ENCODE data around the gene TSPAN16. TPM values are rescaled to one million over a fixed set of nuclear protein-coding genes. Genes with fewer than 3 reads are reported as not detected.
"Not testable (repeated sequence)": the region's sequence is repeated elsewhere in the genome, so short reads cannot be mapped to it uniquely, and the experiment has no call there.

Gene TSPAN16
- total RNA-seq, 2 donors from 2014 or later, result 4.2 TPM; not detected in 1

DNA sequence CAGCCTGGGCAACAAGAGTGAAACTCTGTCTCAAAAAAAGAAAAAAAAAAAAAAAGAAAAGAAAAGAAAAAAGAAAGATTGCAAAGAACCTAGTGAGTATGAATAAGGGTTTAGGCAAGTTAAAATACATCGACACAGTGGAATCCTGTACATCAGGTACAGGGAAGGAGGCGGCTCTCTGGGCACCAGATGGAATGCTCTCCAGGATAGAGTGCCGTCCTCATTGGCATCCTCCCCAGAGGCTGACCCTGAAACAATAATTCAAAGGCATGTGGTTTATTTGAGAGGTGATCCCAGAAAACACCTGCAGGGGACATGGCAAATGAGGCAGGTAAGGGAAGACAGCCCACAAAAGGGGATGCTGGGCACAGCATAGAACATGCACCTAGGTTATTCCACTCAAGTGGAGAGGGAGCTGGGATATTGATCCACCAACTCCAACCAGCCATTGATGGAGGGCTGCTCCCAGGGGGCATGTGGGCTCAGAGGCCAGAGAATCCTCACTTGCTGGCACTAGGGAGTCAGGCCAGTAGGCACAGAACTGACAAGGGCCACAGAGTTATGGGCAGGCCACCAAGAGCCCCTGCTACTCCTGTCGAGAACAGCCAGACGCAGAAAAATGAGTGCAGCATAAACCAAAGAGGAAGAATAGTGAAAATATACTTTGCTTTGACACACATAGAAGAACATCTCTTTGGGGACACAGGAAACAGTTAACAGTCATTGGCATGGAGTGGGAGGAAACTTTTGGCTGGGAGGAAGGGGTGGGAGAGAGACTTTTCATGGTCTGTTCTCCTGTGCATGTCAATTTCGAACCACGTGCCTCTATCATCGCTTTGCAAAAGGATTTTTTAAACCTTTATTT is 4.2 kb downstream of the TSPAN16 start:
- no peak for DNase-seq (ENCODE audit: low spot score)
- intact Hi-C loops (cut with DNase I), result loop anchor here (10.0 kb wide), 1 partner anchor 285 kb away; no protein-coding TSS in a partner anchor
- Histone ChIP-seq H3K27ac (no peak overlapping the region), H3K9me3 (no peaks in the 10 kb centered on the region), H3K36me3 (no peaks in the 10 kb centered on the region), H3K27me3 (replicated peaks; ENCODE audit: insufficient read depth) (no peaks in the 10 kb centered on the region), H3K4me3 (no peak overlapping the region), H3K4me1 (replicated peaks) (no peaks in the 10 kb centered on the region)
- WGBS, result 66% methylated on average over 8 of the region's 8 CpGs
- TF ChIP-seq POLR2A (IDR thresholded peaks at IDR 0.05) (no peak), POLR2AphosphoS5 (IDR thresholded peaks at IDR 0.05) (no peak)
- TF ChIP-seq, protein P1, sequence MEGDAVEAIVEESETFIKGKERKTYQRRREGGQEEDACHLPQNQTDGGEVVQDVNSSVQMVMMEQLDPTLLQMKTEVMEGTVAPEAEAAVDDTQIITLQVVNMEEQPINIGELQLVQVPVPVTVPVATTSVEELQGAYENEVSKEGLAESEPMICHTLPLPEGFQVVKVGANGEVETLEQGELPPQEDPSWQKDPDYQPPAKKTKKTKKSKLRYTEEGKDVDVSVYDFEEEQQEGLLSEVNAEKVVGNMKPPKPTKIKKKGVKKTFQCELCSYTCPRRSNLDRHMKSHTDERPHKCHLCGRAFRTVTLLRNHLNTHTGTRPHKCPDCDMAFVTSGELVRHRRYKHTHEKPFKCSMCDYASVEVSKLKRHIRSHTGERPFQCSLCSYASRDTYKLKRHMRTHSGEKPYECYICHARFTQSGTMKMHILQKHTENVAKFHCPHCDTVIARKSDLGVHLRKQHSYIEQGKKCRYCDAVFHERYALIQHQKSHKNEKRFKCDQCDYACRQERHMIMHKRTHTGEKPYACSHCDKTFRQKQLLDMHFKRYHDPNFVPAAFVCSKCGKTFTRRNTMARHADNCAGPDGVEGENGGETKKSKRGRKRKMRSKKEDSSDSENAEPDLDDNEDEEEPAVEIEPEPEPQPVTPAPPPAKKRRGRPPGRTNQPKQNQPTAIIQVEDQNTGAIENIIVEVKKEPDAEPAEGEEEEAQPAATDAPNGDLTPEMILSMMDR (IDR thresholded peaks at IDR 0.05), result no peak

GRCh38 chr19:11300811-11301120 is 4.8 kb downstream of the TSPAN16 start:
- no peak overlapping the region for H3K27ac ChIP-seq
- H3K9me3 ChIP-seq, result no peaks in the 10 kb centered on the region
- no peaks in the 10 kb centered on the region for H3K36me3 ChIP-seq
- DNase-seq (ENCODE audit: low spot score), result no peak
- H3K27me3 ChIP-seq (replicated peaks; ENCODE audit: insufficient read depth), result no peaks in the 10 kb centered on the region
- H3K4me3 ChIP-seq, result no peak overlapping the region
- 92% methylated on average over 11 of the region's 11 CpGs for WGBS
- TF ChIP-seq POLR2AphosphoS5 (IDR thresholded peaks at IDR 0.05) (no peak), POLR2A (IDR thresholded peaks at IDR 0.05) (no peak)
- TF ChIP-seq, protein P1 (IDR thresholded peaks at IDR 0.05), result no peak
- intact Hi-C loops (cut with DNase I), result no loop called here
- no peaks in the 10 kb centered on the region for H3K4me1 ChIP-seq (replicated peaks)

DNA sequence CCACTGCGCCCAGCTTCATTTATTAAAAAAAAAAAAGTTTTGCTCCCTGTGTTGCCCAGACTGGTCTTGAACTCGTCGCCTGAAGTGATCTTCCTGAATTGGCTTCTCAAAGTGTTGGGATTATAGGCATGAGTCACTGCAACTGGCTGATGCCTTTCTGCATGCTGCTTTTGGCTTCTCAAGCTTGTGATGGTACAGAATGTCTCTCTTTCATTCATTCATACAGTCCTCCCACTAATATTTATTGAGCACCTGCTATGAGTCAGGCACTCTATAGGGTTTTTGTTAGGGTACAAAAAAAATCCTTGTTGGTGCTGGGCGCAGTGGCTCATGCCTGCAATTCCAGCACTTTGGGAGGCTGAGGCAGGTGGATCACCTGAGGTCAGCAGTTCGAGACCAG is 9.0 kb downstream of the TSPAN16 start:
- WGBS, result 90% methylated on average over 5 of the region's 5 CpGs
- Histone ChIP-seq H3K4me3 (no peak overlapping the region), H3K27me3 (replicated peaks; ENCODE audit: insufficient read depth) (no peaks in the 10 kb centered on the region), H3K36me3 (no peaks in the 10 kb centered on the region), H3K27ac (no peak overlapping the region), H3K9me3 (no peaks in the 10 kb centered on the region), H3K4me1 (replicated peaks) (no peaks in the 10 kb centered on the region)
- intact Hi-C loops (cut with DNase I), result no loop called here
- DNase-seq (ENCODE audit: low spot score), result no peak
- TF ChIP-seq, protein P1 (IDR thresholded peaks at IDR 0.05), result no peak
- TF ChIP-seq POLR2A (IDR thresholded peaks at IDR 0.05), result no peak
- TF ChIP-seq POLR2AphosphoS5 (IDR thresholded peaks at IDR 0.05), result no peak

DNA sequence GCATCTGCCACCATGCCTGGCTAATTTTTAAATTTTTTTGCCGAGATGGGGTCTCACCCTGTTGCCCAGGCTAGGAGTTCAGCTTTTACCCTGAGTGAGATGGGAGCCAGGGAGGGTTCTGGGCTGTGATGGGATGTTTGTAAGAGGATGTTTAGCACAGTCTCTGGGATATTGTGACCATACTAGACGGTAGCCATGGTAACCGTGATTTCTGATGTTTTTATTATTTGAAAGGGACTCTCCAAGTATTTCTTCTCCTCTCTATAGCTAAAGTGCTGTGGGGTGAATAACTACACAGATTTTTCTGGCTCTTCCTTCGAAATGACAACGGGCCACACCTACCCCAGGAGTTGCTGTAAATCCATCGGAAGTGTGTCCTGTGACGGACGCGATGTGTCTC is 10.4 kb downstream of the TSPAN16 start:
- Histone ChIP-seq H3K36me3 (no peaks in the 10 kb centered on the region), H3K27ac (no peak overlapping the region), H3K27me3 (replicated peaks; ENCODE audit: insufficient read depth) (no peaks in the 10 kb centered on the region), H3K9me3 (no peaks in the 10 kb centered on the region), H3K4me3 (no peak overlapping the region), H3K4me1 (replicated peaks) (no peaks in the 10 kb centered on the region)
- intact Hi-C loops (cut with DNase I), result no loop called here
- DNase-seq (ENCODE audit: low spot score), result no peak
- TF ChIP-seq, protein P1 (IDR thresholded peaks at IDR 0.05), result no peak
- TF ChIP-seq POLR2AphosphoS5 (IDR thresholded peaks at IDR 0.05) (no peak), POLR2A (IDR thresholded peaks at IDR 0.05) (no peak)
- 78% methylated on average over 9 of the region's 9 CpGs for WGBS

- not testable (repeated sequence) for H3K36me3 ChIP-seq, H3K27ac ChIP-seq
- WGBS, result 87% methylated on average over 9 of the region's 9 CpGs
These were observed 24.5 kb downstream of the TSPAN16 start for GRCh38 chr19:11320278-11320995.

More at GRCh38 chr19:11320278-11320995, 24.5 kb downstream of the TSPAN16 start:
- DNase-seq (ENCODE audit: low spot score); H3K4me3 ChIP-seq; intact Hi-C loops (cut with DNase I); H3K9me3 ChIP-seq; H3K27me3 ChIP-seq (replicated peaks; ENCODE audit: insufficient read depth): not testable (repeated sequence)
- H3K4me1 ChIP-seq (replicated peaks), result peaks cover 16% of the 10 kb centered on the region
